HG02870 (cell line): ENCODE data around the gene TEX30.
A peak's percentile ranks its signal among the peaks of the same experiment; 100 is the strongest.
"Not testable (repeated sequence)": the region's sequence is repeated elsewhere in the genome, so short reads cannot be mapped to it uniquely, and the experiment has no call there.

Source experiments
- ATAC-seq: cut with Tn5 transposase; IDR thresholded peaks from one replicate; pipeline ENCODE4 v1.9.1; 2021; ENCODE audit warnings: mild to moderate bottlenecking, moderate library complexity; ENCODE audit not compliant: unreplicated experiment

TEX30 gene

GRCh38 chr13:102780656-102781055 lies 7.1 kb upstream of the TEX30 start:
- not testable (repeated sequence) for ATAC-seq

- ATAC-seq = peak; percentile 43
These were observed 6.0 kb upstream of the TEX30 start for GRCh38 chr13:102779436-102780159.

- no peak for ATAC-seq
These were observed 4.2 kb upstream of the TEX30 start for GRCh38 chr13:102777736-102778135.

GRCh38 chr13:102776271-102776670 lies 2.7 kb upstream of the TEX30 start:
- ATAC-seq = no peak

- ATAC-seq = no peak
These were observed 1.3 kb upstream of the TEX30 start for GRCh38 chr13:102774591-102775520.

GRCh38 chr13:102774214-102774568 lies 605 bp upstream of the TEX30 start:
- ATAC-seq = no peak

- no peak for ATAC-seq
These were observed 1.6 kb downstream of the TEX30 start for GRCh38 chr13:102772042-102772425.

- ATAC-seq = no peak
These were observed 2.1 kb downstream of the TEX30 start for GRCh38 chr13:102771298-102772041.

- ATAC-seq = no peak
These were observed 3.2 kb downstream of the TEX30 start for GRCh38 chr13:102770435-102770834.

- ATAC-seq = no peak
These were observed 3.9 kb downstream of the TEX30 start for GRCh38 chr13:102769679-102770078.

- no peak for ATAC-seq
These were observed 4.7 kb downstream of the TEX30 start for GRCh38 chr13:102768909-102769308.

GRCh38 chr13:102763741-102764140 lies 9.8 kb downstream of the TEX30 start:
- no peak for ATAC-seq

GRCh38 chr13:102761071-102761470 lies 12.5 kb downstream of the TEX30 start:
- ATAC-seq = no peak

- ATAC-seq = no peak
These were observed 14.7 kb downstream of the TEX30 start for GRCh38 chr13:102758842-102759241.

- no peak for ATAC-seq
These were observed 16.6 kb downstream of the TEX30 start for GRCh38 chr13:102757006-102757405.

- ATAC-seq = no peak
These were observed 21.7 kb downstream of the TEX30 start for GRCh38 chr13:102751886-102752285.

GRCh38 chr13:102742506-102742905 lies 31.1 kb downstream of the TEX30 start:
- ATAC-seq = no peak

GRCh38 chr13:102742101-102742500 lies 31.5 kb downstream of the TEX30 start:
- ATAC-seq = no peak

- ATAC-seq = no peak
These were observed 43.9 kb downstream of the TEX30 start for GRCh38 chr13:102729560-102730270.

- no peak for ATAC-seq
These were observed 47.2 kb downstream of the TEX30 start for GRCh38 chr13:102726430-102726829.

- ATAC-seq = peak; percentile 70
These were observed 48.7 kb downstream of the TEX30 start for GRCh38 chr13:102724923-102725322.
